Endothelial cell (in vitro differentiated cells): ENCODE results near the gene IRGC. TPM values are rescaled to one million over a fixed set of nuclear protein-coding genes. Genes with fewer than 3 reads are reported as not detected.

ENCODE experiments used
- DNase-seq: peaks from one replicate; pipeline ENCODE4 v3.0.0; 2021; ENCODE audit warnings: low spot score
- H3K27ac Mint-ChIP-seq: one replicate; pipeline ENCODE4 v1.8.0; 2021; ENCODE audit warnings: mixed read lengths, inconsistent platforms; ENCODE audit not compliant: unreplicated experiment
- H3K27me3 Mint-ChIP-seq: one replicate; pipeline ENCODE4 v1.8.0; 2021; ENCODE audit warnings: mild to moderate bottlenecking, moderate library complexity, mixed read lengths, inconsistent platforms; ENCODE audit not compliant: unreplicated experiment
- H3K36me3 Mint-ChIP-seq: one replicate; pipeline ENCODE4 v1.8.0; 2021; ENCODE audit warnings: mild to moderate bottlenecking, low read depth, mixed read lengths, inconsistent platforms; ENCODE audit not compliant: unreplicated experiment
- H3K4me1 Mint-ChIP-seq: one replicate; pipeline ENCODE4 v1.8.0; 2021; ENCODE audit warnings: mild to moderate bottlenecking, mixed read lengths, inconsistent platforms; ENCODE audit not compliant: unreplicated experiment
- H3K4me3 Mint-ChIP-seq: one replicate; pipeline ENCODE4 v1.8.0; 2021; ENCODE audit warnings: mild to moderate bottlenecking, mixed read lengths, inconsistent platforms; ENCODE audit not compliant: unreplicated experiment
- H3K9me3 Mint-ChIP-seq: one replicate; pipeline ENCODE4 v1.8.0; 2021; ENCODE audit warnings: mixed read lengths, inconsistent platforms; ENCODE audit not compliant: unreplicated experiment
- total RNA-seq: library from RNA; stranded (reverse); fragmentation: NEBNext Ultra II Directional; extraction: Animal tissue kit (Norgen Biotek cat#: 25700); gene quantifications from one replicate; pipeline ENCODE4 v1.2.1, GENCODE V29; 2021; ENCODE audit not compliant: unreplicated experiment
- TF ChIP-seq, protein P1 (sequence below): fragments of 200-600 bp; sonication (generic); IDR thresholded peaks from one replicate; pipeline ENCODE4 v1.5.0; 2021; ENCODE audit warnings: antibody characterized with exemption; ENCODE audit not compliant: unreplicated experiment

IRGC gene
- total RNA-seq, 1 donor from 2014 or later: not detected

DNA sequence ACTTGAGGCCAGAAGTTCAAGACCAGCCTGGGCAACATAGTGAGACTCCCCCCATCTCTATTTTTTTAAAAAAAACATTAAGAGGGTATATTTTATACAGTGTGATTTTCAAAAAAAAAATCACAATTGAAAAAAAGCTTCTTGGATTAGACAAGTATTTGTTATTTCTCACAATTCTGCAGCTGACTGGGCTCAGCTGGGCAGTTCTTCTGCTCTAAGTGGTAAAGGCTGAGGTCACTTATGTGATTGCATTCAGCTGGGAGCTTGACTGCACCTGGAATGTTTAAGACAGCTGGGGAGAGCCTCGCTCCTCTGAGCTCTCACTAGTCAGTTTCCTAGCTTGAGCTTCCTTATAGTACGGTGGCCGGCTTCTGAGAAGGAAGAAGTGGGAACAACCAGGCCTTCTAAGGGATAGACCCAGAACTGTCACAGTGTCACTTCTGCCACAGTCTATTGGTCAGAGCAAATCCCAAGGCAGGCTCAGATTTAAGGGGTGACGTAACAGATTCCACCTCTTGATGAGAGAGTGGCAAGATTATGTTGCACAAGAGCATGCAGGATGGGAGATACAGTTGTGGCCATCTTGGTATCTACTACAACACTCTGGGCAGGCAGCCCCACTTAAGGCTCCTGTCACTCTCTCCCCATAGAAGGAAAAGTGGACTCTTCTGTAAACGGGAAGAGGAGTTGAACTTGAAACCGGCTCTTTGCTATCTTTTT lies 19.7 kb upstream of the IRGC start:
- Mint-ChIP-seq H3K27me3 (peaks cover 8% of the 10 kb centered on the region), H3K4me1 (peaks cover 4% of the 10 kb centered on the region), H3K27ac (no peak overlapping the region), H3K9me3 (peaks cover 7% of the 10 kb centered on the region), H3K36me3 (peaks cover 3% of the 10 kb centered on the region), H3K4me3 (no peak overlapping the region)
- no peak for DNase-seq
- TF ChIP-seq, protein P1, sequence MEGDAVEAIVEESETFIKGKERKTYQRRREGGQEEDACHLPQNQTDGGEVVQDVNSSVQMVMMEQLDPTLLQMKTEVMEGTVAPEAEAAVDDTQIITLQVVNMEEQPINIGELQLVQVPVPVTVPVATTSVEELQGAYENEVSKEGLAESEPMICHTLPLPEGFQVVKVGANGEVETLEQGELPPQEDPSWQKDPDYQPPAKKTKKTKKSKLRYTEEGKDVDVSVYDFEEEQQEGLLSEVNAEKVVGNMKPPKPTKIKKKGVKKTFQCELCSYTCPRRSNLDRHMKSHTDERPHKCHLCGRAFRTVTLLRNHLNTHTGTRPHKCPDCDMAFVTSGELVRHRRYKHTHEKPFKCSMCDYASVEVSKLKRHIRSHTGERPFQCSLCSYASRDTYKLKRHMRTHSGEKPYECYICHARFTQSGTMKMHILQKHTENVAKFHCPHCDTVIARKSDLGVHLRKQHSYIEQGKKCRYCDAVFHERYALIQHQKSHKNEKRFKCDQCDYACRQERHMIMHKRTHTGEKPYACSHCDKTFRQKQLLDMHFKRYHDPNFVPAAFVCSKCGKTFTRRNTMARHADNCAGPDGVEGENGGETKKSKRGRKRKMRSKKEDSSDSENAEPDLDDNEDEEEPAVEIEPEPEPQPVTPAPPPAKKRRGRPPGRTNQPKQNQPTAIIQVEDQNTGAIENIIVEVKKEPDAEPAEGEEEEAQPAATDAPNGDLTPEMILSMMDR: no peak

DNA sequence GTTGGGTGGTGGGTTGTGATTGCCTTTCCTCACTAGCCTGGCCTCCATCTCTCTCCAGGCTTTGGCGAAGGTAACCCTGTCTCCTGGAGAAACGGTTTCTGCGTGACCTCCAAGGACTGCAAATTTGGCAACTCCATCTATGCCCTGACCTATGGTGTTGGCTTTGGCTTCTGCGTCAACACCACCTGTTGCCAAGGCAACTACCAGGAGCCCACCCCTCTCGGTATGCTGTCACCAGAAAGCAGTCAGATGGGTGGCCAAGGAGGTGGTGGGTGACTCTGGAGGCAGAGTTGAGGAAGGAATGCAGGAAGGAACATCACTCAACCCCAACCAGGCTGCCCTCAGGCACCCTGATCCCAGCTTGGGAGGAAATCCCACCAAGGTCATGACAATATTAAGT lies 18.6 kb upstream of the IRGC start:
- peaks cover 8% of the 10 kb centered on the region for H3K27me3 Mint-ChIP-seq
- no peak overlapping the region for H3K4me3 Mint-ChIP-seq
- TF ChIP-seq, protein P1: no peak
- peaks cover 3% of the 10 kb centered on the region for H3K36me3 Mint-ChIP-seq
- no peak for DNase-seq
- peaks cover 4% of the 10 kb centered on the region for H3K4me1 Mint-ChIP-seq
- no peak overlapping the region for H3K27ac Mint-ChIP-seq
- no peaks in the 10 kb centered on the region for H3K9me3 Mint-ChIP-seq

DNA sequence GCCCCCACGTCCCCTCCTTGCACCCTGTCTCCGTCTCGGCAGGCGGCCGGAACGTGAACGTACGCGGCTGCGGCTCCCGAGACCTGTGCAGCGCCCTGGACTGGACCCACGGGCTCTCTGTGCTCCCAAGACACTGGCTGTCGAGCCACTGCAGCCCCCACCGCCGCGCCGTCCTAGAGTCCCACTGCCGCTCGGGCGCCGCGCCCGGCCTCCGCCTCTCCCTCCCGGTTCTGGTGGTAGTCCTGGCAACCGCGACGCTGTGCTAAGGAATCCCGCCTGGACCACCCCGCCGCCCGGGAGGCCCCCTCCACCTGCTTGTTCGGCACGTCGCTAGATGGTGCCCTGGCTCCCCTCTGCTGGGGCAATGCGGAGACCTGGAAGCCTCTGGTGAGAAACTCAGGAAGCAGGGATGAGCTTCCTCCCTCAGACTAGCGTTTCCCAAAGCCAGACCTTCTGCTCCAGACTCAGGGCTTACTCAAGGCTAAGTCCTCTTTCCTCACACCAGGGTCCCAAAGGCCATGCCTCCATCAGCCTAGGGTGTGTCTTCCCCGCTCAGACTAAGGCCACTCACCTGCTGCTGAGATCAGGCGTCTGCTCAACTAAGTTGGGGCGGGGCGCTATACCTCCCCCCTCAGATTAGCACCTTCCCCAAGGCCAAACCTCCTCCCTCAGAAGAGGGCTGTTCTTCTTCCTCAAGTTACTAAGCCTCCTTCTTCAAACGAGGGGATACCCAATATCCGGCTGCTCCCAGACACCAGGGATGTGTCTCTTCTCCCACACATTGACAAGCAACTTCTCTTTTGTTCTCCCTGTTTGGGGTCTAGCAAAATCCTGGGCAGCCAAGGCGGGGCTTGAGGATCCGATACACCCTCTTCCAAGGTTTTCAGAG lies 16.1 kb upstream of the IRGC start:
- TF ChIP-seq, protein P1: no peak
- Mint-ChIP-seq H3K27me3 (peaks cover 8% of the 10 kb centered on the region), H3K4me3 (peak overlapping the region; percentile 37), H3K27ac (no peak overlapping the region), H3K36me3 (peaks cover 3% of the 10 kb centered on the region), H3K9me3 (no peaks in the 10 kb centered on the region), H3K4me1 (peaks cover 8% of the 10 kb centered on the region)
- DNase-seq: peak; percentile 36

DNA sequence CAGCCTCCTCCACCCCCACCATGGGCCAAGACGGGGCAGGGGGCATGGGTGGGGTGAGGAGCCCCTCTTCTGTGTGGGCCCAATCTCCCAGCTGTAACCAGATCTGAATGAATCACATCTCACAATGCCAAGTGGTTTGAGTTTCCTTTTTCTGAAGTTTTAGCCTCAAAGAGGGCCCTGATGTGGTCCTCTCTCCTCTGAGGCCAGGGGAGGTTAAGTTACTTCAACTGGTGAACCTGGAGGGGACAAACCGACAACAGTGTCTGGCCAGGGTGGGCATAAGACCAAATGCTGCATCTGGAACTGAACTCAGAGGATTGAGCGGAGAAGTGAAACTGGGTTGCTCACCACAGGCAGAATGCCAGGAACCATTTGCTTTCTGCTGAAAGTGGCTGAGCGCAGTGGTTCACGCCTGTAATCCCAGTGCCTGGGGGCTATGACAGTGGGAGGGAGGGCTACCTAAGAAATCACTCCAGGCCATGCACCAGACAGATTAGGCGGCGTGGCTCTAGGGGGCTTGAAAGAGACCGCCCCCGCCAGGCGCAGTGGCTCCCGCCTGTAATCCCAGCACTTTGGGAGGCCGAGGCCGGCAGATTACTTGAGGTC lies 15.4 kb upstream of the IRGC start:
- Mint-ChIP-seq H3K27ac (no peak overlapping the region), H3K4me3 (no peak overlapping the region), H3K9me3 (no peaks in the 10 kb centered on the region), H3K4me1 (peaks cover 8% of the 10 kb centered on the region), H3K36me3 (peaks cover 3% of the 10 kb centered on the region), H3K27me3 (peaks cover 8% of the 10 kb centered on the region)
- TF ChIP-seq, protein P1: no peak
- no peak for DNase-seq
